WERI-Rb-1 (cell line): ENCODE results near the gene KSR1.

Experiments
- DNase-seq: peaks from one replicate; pipeline ENCODE4 v3.0.0-alpha.2; 2020
- H3K27ac ChIP-seq: fragments of 250-450 bp; sonication (Bioruptor Pico); 2 replicates; pipeline ENCODE4 v1.5.1; 2020; ENCODE audit warnings: mild to moderate bottlenecking, moderate library complexity
- H3K27me3 ChIP-seq: fragments of 250-450 bp; sonication (Bioruptor Pico); 2 replicates; pipeline ENCODE4 v1.5.1; 2021; ENCODE audit warnings: mild to moderate bottlenecking, low read depth, moderate library complexity; ENCODE audit not compliant: insufficient read depth, severe bottlenecking
- H3K36me3 ChIP-seq: fragments of 250-450 bp; sonication (Bioruptor Pico); 2 replicates; pipeline ENCODE4 v1.5.1; 2020; ENCODE audit warnings: mild to moderate bottlenecking, moderate library complexity
- H3K4me3 ChIP-seq: 2 replicates; pipeline ENCODE4 v1.5.1; 2011; ENCODE audit warnings: low read depth, mild to moderate bottlenecking, control low read depth, low read length
- H3K9me3 ChIP-seq: fragments of 250-450 bp; sonication (Bioruptor Pico); 2 replicates; pipeline ENCODE4 v1.5.1; 2021; ENCODE audit warnings: mild to moderate bottlenecking, moderate library complexity; ENCODE audit not compliant: severe bottlenecking
- CTCF ChIP-seq: IDR thresholded peaks from 2 replicates; pipeline ENCODE4 v1.5.1; 2011; ENCODE audit warnings: low read depth, mild to moderate bottlenecking, control low read depth, inconsistent platforms, low read length

The KSR1 gene

GRCh38 chr17:27573548-27573947 is 117.3 kb downstream of the KSR1 start:
- no peak for DNase-seq
- H3K9me3 ChIP-seq = no peaks in the 10 kb centered on the region
- H3K4me3 ChIP-seq = no peak overlapping the region
- H3K27ac ChIP-seq = no peak overlapping the region
- no peaks in the 10 kb centered on the region for H3K27me3 ChIP-seq
- peaks cover 6% of the 10 kb centered on the region for H3K36me3 ChIP-seq
- no peak for TF ChIP-seq CTCF

GRCh38 chr17:27573971-27574525 is 117.8 kb downstream of the KSR1 start:
- no peak for TF ChIP-seq CTCF
- DNase-seq = no peak
- Histone ChIP-seq H3K9me3 (no peaks in the 10 kb centered on the region), H3K36me3 (peaks cover 7% of the 10 kb centered on the region), H3K27me3 (no peaks in the 10 kb centered on the region), H3K4me3 (no peak overlapping the region), H3K27ac (no peak overlapping the region)

GRCh38 chr17:27575096-27575911 is 119.1 kb downstream of the KSR1 start:
- Histone ChIP-seq H3K27ac (peak overlapping the region; percentile 93), H3K4me3 (no peak overlapping the region), H3K36me3 (peaks cover 12% of the 10 kb centered on the region), H3K9me3 (no peaks in the 10 kb centered on the region), H3K27me3 (no peaks in the 10 kb centered on the region)
- no peak for TF ChIP-seq CTCF
- no peak for DNase-seq

- H3K27ac ChIP-seq = peak overlapping the region; percentile 93
- no peaks in the 10 kb centered on the region for H3K9me3 ChIP-seq
- no peak for DNase-seq
- peaks cover 12% of the 10 kb centered on the region for H3K36me3 ChIP-seq
- no peak overlapping the region for H3K4me3 ChIP-seq
- H3K27me3 ChIP-seq = no peaks in the 10 kb centered on the region
- TF ChIP-seq CTCF = no peak
Observed at GRCh38 chr17:27575912-27576252, 119.6 kb downstream of the KSR1 start.

GRCh38 chr17:27576477-27577083 is 120.3 kb downstream of the KSR1 start:
- DNase-seq = no peak
- Histone ChIP-seq H3K27ac (peak overlapping the region; percentile 93), H3K9me3 (no peaks in the 10 kb centered on the region), H3K4me3 (no peak overlapping the region), H3K36me3 (peaks cover 12% of the 10 kb centered on the region), H3K27me3 (no peaks in the 10 kb centered on the region)
- TF ChIP-seq CTCF = no peak
